Spleen (tissue), 11 donors: ENCODE data around the gene RHEX. TPM values are rescaled to one million over a fixed set of nuclear protein-coding genes. Genes with fewer than 3 reads are reported as not detected.

ENCODE experiments used
- DNase-seq: peaks from one replicate; pipeline ENCODE4 v3.0.0-alpha.2; 2020
- H3K27ac ChIP-seq, 8 donors: fragments of 200-600 bp; sonication (generic) in 7 of 8; 1 replicate in 4 of 8; 2 replicates in 4 of 8; pipeline versions ENCODE4 v1.5.0 to v1.8.0; 2016 to 2021; ENCODE audit warnings: inconsistent platforms in 4 of 8, mild to moderate bottlenecking in 4 of 8, moderate library complexity in 1 of 8
- H3K27me3 ChIP-seq, 7 donors: fragments of 200-600 bp; sonication (generic) in 6 of 7; replicated peaks in 1 of 7; 1 replicate in 4 of 7; 2 replicates in 3 of 7; pipeline versions ENCODE4 v1.5.0 to v1.8.0; 2016 to 2021; ENCODE audit warnings: inconsistent platforms in 3 of 7, mild to moderate bottlenecking in 1 of 7
- H3K36me3 ChIP-seq, 6 donors: fragments of 200-600 bp; sonication (generic) in 5 of 6; 1 replicate in 4 of 6; 2 replicates in 2 of 6; pipeline versions ENCODE4 v1.5.0 to v1.8.0; 2016 to 2021; ENCODE audit warnings: inconsistent platforms in 2 of 6
- H3K4me1 ChIP-seq, 6 donors: fragments of 200-600 bp; sonication (generic) in 5 of 6; 1 replicate in 3 of 6; 2 replicates in 3 of 6; pipeline versions ENCODE4 v1.5.0 to v1.8.0; 2016 to 2021; ENCODE audit warnings: inconsistent platforms in 3 of 6
- H3K4me3 ChIP-seq, 8 donors: fragments of 200-600 bp; sonication (generic) in 7 of 8; 1 replicate in 4 of 8; 2 replicates in 4 of 8; pipeline versions ENCODE4 v1.5.0 to v1.8.0; 2016 to 2021; ENCODE audit warnings: inconsistent platforms in 4 of 8, mild to moderate bottlenecking in 4 of 8, moderate library complexity in 2 of 8
- H3K9me3 ChIP-seq, 8 donors: fragments of 200-600 bp; sonication (generic) in 7 of 8; 1 replicate in 4 of 8; 2 replicates in 4 of 8; pipeline versions ENCODE4 v1.5.0 to v1.8.0; 2016 to 2021; ENCODE audit warnings: inconsistent platforms in 4 of 8
- CTCF ChIP-seq, 11 experiments: fragments of 200-600 bp in 7 of 11; fragments of 450-650 bp in 4 of 11; sonication (generic) in 4 of 11; IDR thresholded peaks in 8 of 11; conservative IDR thresholded peaks in 3 of 11; 1 replicate in 7 of 11; 2 replicates in 4 of 11; pipeline versions ENCODE4 v1.4.0 to v1.8.0; 2016 to 2021; ENCODE audit warnings: antibody characterized with exemption in 11 of 11, inconsistent platforms in 4 of 11, mild to moderate bottlenecking in 1 of 11
- POLR2A ChIP-seq, 3 donors: fragments of 450-650 bp; IDR thresholded peaks; one replicate each; pipeline ENCODE4 v1.5.1; 2017; ENCODE audit warnings: antibody characterized with exemption in 3 of 3, mild to moderate bottlenecking in 1 of 3
- POLR2AphosphoS5 ChIP-seq, 3 donors: sonication (generic); formaldehyde crosslinking; IDR thresholded peaks; one replicate each; pipeline ENCODE4 v1.5.1; 2017; ENCODE audit warnings: antibody characterized with exemption in 3 of 3
- WGBS, 5 donors: extraction: QIAGEN DNeasy Blood & Tissue Kit in 3 of 5; methylation state at CpG; one replicate each; pipeline versions ENCODE4 v1.1.5 to v1.1.7; 2013 to 2018; 5-methylcytosine and 5-hydroxymethylcytosine counted together
- intact Hi-C: fragments of 100-400 bp; cut with DNase I; formaldehyde crosslinking; loops from one replicate; pipeline ENCODE4 v1.15.0; 2023; ENCODE audit warnings: low total_unique reads
- polyA plus RNA-seq, 3 donors: library from polyadenylated mRNA; stranded (reverse); fragments of 200-250 nt; gene quantifications; one replicate each; pipeline ENCODE4 v1.2.1, GENCODE V29; 2013
- total RNA-seq, 7 donors: library from RNA; depleted of rRNA in 3 of 7; stranded (reverse); fragments of >200 nt in 3 of 7; fragmentation: NEBNext Ultra II Directional in 4 of 7; extraction: Animal tissue kit (Norgen Biotek cat#: 25700) in 4 of 7; gene quantifications; one replicate each; pipeline versions ENCODE4 v1.1.0 to v1.2.1, GENCODE V29; 2016 to 2021
- donor health status: healthy with polysubstance abuse.
- donor health status: DM: no; HTN: no; CAD: no; lungs with moderate emphysema.
- donor health status: DM: no; HTN: no; CAD: no.
- donor health status: Bipolar disorder and iron deficiency.
- donor health status: healthy.
- donor health status: DM: no; HTN: no; CAD: no.
- donor health status: DM: yes; HTN: yes; CAD: no.

RHEX gene
- total and polyA plus RNA-seq, 10 donors, result 0.91 to 6.2 (median 2.4) TPM

GRCh38 chr1:206103979-206104378 is 51.0 kb downstream of the RHEX start:
- no peak for TF ChIP-seq POLR2AphosphoS5 (IDR thresholded peaks at IDR 0.05)
- no peak for TF ChIP-seq POLR2A (IDR thresholded peaks at IDR 0.05)
- no peak for TF ChIP-seq CTCF (IDR thresholded peaks at IDR 0.05 in 8 of 11, conservative IDR thresholded peaks at IDR 0.05 in 3 of 11)
- 91 to 95% (median 92%) methylated on average over 10 of the region's 10 CpGs for WGBS, 5 donors
- Histone ChIP-seq H3K9me3 (no peaks in the 10 kb centered on the region), H3K4me1 (peaks cover 6 to 41% (median 18%) of the 10 kb centered on the region in 6 donors), H3K36me3 (no peaks in the 10 kb centered on the region), H3K27ac (no peak overlapping the region), H3K4me3 (no peak overlapping the region), H3K27me3 (no peaks in the 10 kb centered on the region)
- intact Hi-C loops, result loop anchor here (10.0 kb wide), 1 partner anchor 309 kb away; no protein-coding TSS in a partner anchor
- no peak for DNase-seq

- intact Hi-C loops, result loop anchor here (5.0 to 10.0 kb wide), 3 partner anchors 73 to 311 kb away; no protein-coding TSS in a partner anchor
- Histone ChIP-seq H3K4me3 (no peak overlapping the region), H3K27me3 (no peaks in the 10 kb centered on the region), H3K9me3 (no peaks in the 10 kb centered on the region), H3K36me3 (no peaks in the 10 kb centered on the region), H3K4me1 (peaks cover 6 to 33% (median 16%) of the 10 kb centered on the region in 6 donors), H3K27ac (no peak overlapping the region)
- no peak for TF ChIP-seq CTCF (IDR thresholded peaks at IDR 0.05 in 8 of 11, conservative IDR thresholded peaks at IDR 0.05 in 3 of 11)
- no peak for TF ChIP-seq POLR2AphosphoS5 (IDR thresholded peaks at IDR 0.05)
- TF ChIP-seq POLR2A (IDR thresholded peaks at IDR 0.05), result no peak
- DNase-seq, result no peak
- 65 to 81% (median 74%) methylated on average over 4 of the region's 4 CpGs for WGBS, 5 donors
Measured at GRCh38 chr1:206105464-206105995, 52.6 kb downstream of the RHEX start.

- TF ChIP-seq CTCF (IDR thresholded peaks at IDR 0.05 in 8 of 11, conservative IDR thresholded peaks at IDR 0.05 in 3 of 11) (peak; percentile 76 to 91 (median 87)), POLR2AphosphoS5 (IDR thresholded peaks at IDR 0.05) (peak in 1 of 3 donors; percentile 13), POLR2A (IDR thresholded peaks at IDR 0.05) (no peak)
- Histone ChIP-seq H3K27me3 (no peaks in the 10 kb centered on the region), H3K9me3 (no peaks in the 10 kb centered on the region), H3K4me3 (no peak overlapping the region), H3K27ac (no peak overlapping the region), H3K4me1 (peaks cover 6 to 23% (median 10%) of the 10 kb centered on the region in 6 donors), H3K36me3 (no peaks in the 10 kb centered on the region)
- 48 to 56% (median 51%) methylated on average over 8 of the region's 8 CpGs for WGBS, 5 donors
- DNase-seq, result peak; percentile 93
- intact Hi-C loops, result loop anchor here (5.0 to 10.0 kb wide), 3 partner anchors 74 to 312 kb away; no protein-coding TSS in a partner anchor
Measured at GRCh38 chr1:206106328-206107167, 53.6 kb downstream of the RHEX start.

GRCh38 chr1:206107168-206107544 is 54.2 kb downstream of the RHEX start:
- DNase-seq, result no peak
- intact Hi-C loops, result loop anchor here (5.0 to 10.0 kb wide), 3 partner anchors 75 to 312 kb away; no protein-coding TSS in a partner anchor
- no peak overlapping the region for H3K27ac ChIP-seq
- WGBS, 5 donors, result 72 to 91% (median 84%) methylated on average over 7 of the region's 7 CpGs
- H3K4me3 ChIP-seq, result no peak overlapping the region
- no peaks in the 10 kb centered on the region for H3K36me3 ChIP-seq
- TF ChIP-seq CTCF (IDR thresholded peaks at IDR 0.05 in 8 of 11, conservative IDR thresholded peaks at IDR 0.05 in 3 of 11), result no peak
- no peak for TF ChIP-seq POLR2AphosphoS5 (IDR thresholded peaks at IDR 0.05)
- TF ChIP-seq POLR2A (IDR thresholded peaks at IDR 0.05), result no peak
- H3K9me3 ChIP-seq, result no peaks in the 10 kb centered on the region
- peaks cover under 1 to 17% (median 5%) of the 10 kb centered on the region in 6 donors for H3K4me1 ChIP-seq
- no peaks in the 10 kb centered on the region for H3K27me3 ChIP-seq
